ENCODE measurements around the gene RBM47.

- TF ChIP-seq CTCF (conservative IDR thresholded peaks at IDR 0.05; ENCODE audit: low read length), result no peak
- no peak for TF ChIP-seq EZH2phosphoT487 (IDR thresholded peaks at IDR 0.05; ENCODE audit: borderline replicate concordance)
Measured at GRCh38 chr4:40651280-40651679, 21.6 kb upstream of the RBM47 start.

Data from Loucy (cell line).